ENCODE results near the gene IMMP2L. TPM values are rescaled to one million over a fixed set of nuclear protein-coding genes. Genes with fewer than 3 reads are reported as not detected.
A peak's percentile ranks its signal among the peaks of the same experiment; 100 is the strongest.

Gene IMMP2L
- total RNA-seq, 1 donor from 2014 or later = 16.7 TPM

- DNase-seq = peak; percentile 68
- Mint-ChIP-seq H3K27ac (peak overlapping the region; percentile 17), H3K4me1 (peaks cover 69% of the 10 kb centered on the region), H3K4me3 (peak overlapping the region; percentile 36), H3K27me3 (no peaks in the 10 kb centered on the region), H3K9me3 (peaks cover 18% of the 10 kb centered on the region), H3K36me3 (ENCODE audit: low read depth) (peaks cover 24% of the 10 kb centered on the region)
- intact Hi-C loops (cut with micrococcal nuclease) = no loop called here
These were observed 543.1 kb downstream of the IMMP2L start for GRCh38 chr7:111018960-111019736.

- intact Hi-C loops (cut with micrococcal nuclease) = no loop called here
- H3K9me3 Mint-ChIP-seq = peaks cover 18% of the 10 kb centered on the region
- no peak overlapping the region for H3K4me3 Mint-ChIP-seq
- DNase-seq = no peak
- peaks cover 69% of the 10 kb centered on the region for H3K4me1 Mint-ChIP-seq
- no peak overlapping the region for H3K27ac Mint-ChIP-seq
- peaks cover 20% of the 10 kb centered on the region for H3K36me3 Mint-ChIP-seq (ENCODE audit: low read depth)
- no peaks in the 10 kb centered on the region for H3K27me3 Mint-ChIP-seq
These were observed 543.8 kb downstream of the IMMP2L start for GRCh38 chr7:111018447-111018846.

DNA sequence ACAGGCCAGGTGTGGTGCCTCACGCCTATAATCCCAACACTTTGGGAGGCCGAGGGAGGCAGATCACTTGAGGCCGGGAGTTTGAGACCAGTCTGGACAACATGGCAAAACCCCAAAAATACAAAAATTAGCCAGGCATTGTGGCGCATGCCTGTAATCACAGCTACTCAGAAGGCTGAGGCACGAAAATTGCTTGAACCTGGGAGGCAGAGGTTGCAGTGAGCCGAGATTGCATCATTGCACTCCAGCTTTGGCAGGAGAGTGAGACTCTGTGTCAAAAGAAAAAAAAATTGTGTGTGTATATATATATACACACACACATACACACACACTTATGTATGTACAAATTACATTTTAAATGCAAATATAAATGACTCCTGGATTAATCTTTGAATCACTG is 548.2 kb downstream of the IMMP2L start:
- peak; percentile 67 for DNase-seq
- Mint-ChIP-seq H3K27me3 (no peaks in the 10 kb centered on the region), H3K4me3 (peak overlapping the region; percentile 55), H3K36me3 (ENCODE audit: low read depth) (peaks cover 2% of the 10 kb centered on the region), H3K27ac (peak overlapping the region; percentile 85), H3K4me1 (peaks cover 72% of the 10 kb centered on the region), H3K9me3 (peaks cover 7% of the 10 kb centered on the region)
- intact Hi-C loops (cut with micrococcal nuclease) = loop anchor here (5.0 kb wide), 2 partner anchors 107 to 548 kb away; partner anchors contain the start of gene IMMP2L

GRCh38 chr7:111012799-111013675 is 549.3 kb downstream of the IMMP2L start:
- Mint-ChIP-seq H3K27me3 (no peaks in the 10 kb centered on the region), H3K36me3 (ENCODE audit: low read depth) (peaks cover 2% of the 10 kb centered on the region), H3K4me1 (peaks cover 66% of the 10 kb centered on the region), H3K27ac (peak overlapping the region; percentile 90), H3K4me3 (peak overlapping the region; percentile 83), H3K9me3 (peaks cover 7% of the 10 kb centered on the region)
- intact Hi-C loops (cut with micrococcal nuclease) = loop anchor here (1.0 to 5.0 kb wide), 8 partner anchors 9 to 549 kb away; partner anchors contain the start of gene IMMP2L
- peak; percentile 88 for DNase-seq

DNA sequence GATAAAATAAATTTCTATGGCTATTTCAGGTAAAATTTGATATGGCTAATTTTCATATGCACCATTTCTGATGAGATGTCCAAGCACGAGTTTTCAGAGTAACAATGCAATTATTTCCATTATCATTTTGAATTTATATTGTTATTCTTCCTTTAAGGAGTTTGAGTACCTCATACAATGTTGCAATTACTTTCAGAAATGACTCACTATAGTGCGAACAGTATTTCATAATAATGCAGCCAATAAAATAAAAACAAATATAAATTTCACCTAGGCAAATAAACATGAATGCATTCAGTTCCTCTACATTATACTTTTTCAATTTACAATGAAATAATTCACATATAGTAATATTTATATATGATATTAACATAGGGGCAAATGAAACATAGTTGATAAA is 550.1 kb downstream of the IMMP2L start:
- Mint-ChIP-seq H3K36me3 (ENCODE audit: low read depth) (peaks cover 2% of the 10 kb centered on the region), H3K9me3 (peaks cover 7% of the 10 kb centered on the region), H3K27ac (peak overlapping the region; percentile 95), H3K27me3 (no peaks in the 10 kb centered on the region), H3K4me1 (peaks cover 58% of the 10 kb centered on the region), H3K4me3 (peak overlapping the region; percentile 85)
- intact Hi-C loops (cut with micrococcal nuclease) = loop anchor here (2.0 to 5.0 kb wide), 4 partner anchors 35 to 550 kb away; partner anchors contain the start of gene IMMP2L
- DNase-seq = no peak

DNA sequence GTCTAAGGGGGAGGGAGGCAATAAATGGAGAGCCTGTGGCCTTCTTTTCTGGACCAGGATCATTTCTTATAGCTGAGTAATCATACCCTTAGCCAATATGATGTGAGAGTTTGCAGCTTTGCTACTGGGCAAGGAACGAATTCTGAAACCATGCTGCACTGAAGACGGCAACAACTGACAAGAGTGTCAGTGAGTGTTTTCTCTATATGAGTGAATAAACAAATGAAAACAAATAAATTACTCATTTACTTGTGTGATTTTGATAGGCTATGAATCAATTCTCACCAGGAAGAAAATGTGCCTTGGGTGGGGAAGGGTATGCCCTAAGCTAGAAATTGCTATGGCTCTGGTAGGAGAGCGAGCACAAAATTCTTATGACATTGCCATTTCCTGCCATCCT is 550.8 kb downstream of the IMMP2L start:
- peaks cover 7% of the 10 kb centered on the region for H3K9me3 Mint-ChIP-seq
- H3K27me3 Mint-ChIP-seq = no peaks in the 10 kb centered on the region
- intact Hi-C loops (cut with micrococcal nuclease) = loop anchor here (1.0 to 5.0 kb wide), 3 partner anchors 80 to 551 kb away; partner anchors contain the start of genes IMMP2L and LRRN3
- peak overlapping the region; percentile 85 for H3K4me3 Mint-ChIP-seq
- H3K36me3 Mint-ChIP-seq (ENCODE audit: low read depth) = peaks cover 2% of the 10 kb centered on the region
- peak; percentile 73 for DNase-seq
- H3K27ac Mint-ChIP-seq = peak overlapping the region; percentile 95
- H3K4me1 Mint-ChIP-seq = peaks cover 56% of the 10 kb centered on the region

GRCh38 chr7:111010798-111011197 is 551.5 kb downstream of the IMMP2L start:
- Mint-ChIP-seq H3K27ac (peak overlapping the region; percentile 95), H3K27me3 (no peaks in the 10 kb centered on the region), H3K4me3 (peak overlapping the region; percentile 85), H3K4me1 (peaks cover 53% of the 10 kb centered on the region), H3K36me3 (ENCODE audit: low read depth) (peaks cover 2% of the 10 kb centered on the region), H3K9me3 (peaks cover 7% of the 10 kb centered on the region)
- intact Hi-C loops (cut with micrococcal nuclease) = loop anchor here (1.0 to 5.0 kb wide), 3 partner anchors 81 to 552 kb away; partner anchors contain the start of genes IMMP2L and LRRN3
- no peak for DNase-seq

- Mint-ChIP-seq H3K4me1 (peaks cover 41% of the 10 kb centered on the region), H3K27me3 (no peaks in the 10 kb centered on the region), H3K36me3 (ENCODE audit: low read depth) (no peaks in the 10 kb centered on the region), H3K9me3 (peaks cover 4% of the 10 kb centered on the region), H3K27ac (peak overlapping the region; percentile 95), H3K4me3 (peak overlapping the region; percentile 46)
- intact Hi-C loops (cut with micrococcal nuclease) = loop anchor here (5.0 kb wide), 2 partner anchors 102 to 553 kb away; partner anchors contain the start of gene IMMP2L
- no peak for DNase-seq
These were observed 552.7 kb downstream of the IMMP2L start for GRCh38 chr7:111009526-111010040.

GRCh38 chr7:111006691-111007090 is 555.6 kb downstream of the IMMP2L start:
- H3K27ac Mint-ChIP-seq = no peak overlapping the region
- no peak for DNase-seq
- peaks cover 8% of the 10 kb centered on the region for H3K9me3 Mint-ChIP-seq
- intact Hi-C loops (cut with micrococcal nuclease) = no loop called here
- peaks cover 30% of the 10 kb centered on the region for H3K4me1 Mint-ChIP-seq
- no peaks in the 10 kb centered on the region for H3K27me3 Mint-ChIP-seq
- H3K4me3 Mint-ChIP-seq = no peak overlapping the region
- H3K36me3 Mint-ChIP-seq (ENCODE audit: low read depth) = peaks cover 5% of the 10 kb centered on the region

DNA sequence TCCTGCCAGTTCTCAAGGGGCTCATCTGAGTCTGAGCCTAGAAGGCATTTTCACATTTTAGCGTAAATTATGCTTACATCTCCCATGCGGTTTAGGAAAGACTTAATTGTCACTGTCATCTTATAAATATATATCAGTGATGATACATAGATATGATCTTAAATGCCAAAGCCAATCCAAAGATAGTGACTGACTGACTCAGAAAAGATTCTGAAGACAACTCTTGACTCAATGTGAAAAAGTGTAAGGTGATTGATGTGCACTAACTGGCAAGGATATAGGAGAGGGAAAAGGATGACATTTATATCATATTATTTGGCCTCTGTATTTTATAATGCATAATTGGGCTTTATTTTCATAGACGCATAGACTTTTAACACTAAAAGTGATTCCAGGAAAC is 556.3 kb downstream of the IMMP2L start:
- no peak for DNase-seq
- no peak overlapping the region for H3K4me3 Mint-ChIP-seq
- H3K27me3 Mint-ChIP-seq = no peaks in the 10 kb centered on the region
- peaks cover 9% of the 10 kb centered on the region for H3K9me3 Mint-ChIP-seq
- H3K36me3 Mint-ChIP-seq (ENCODE audit: low read depth) = peaks cover 6% of the 10 kb centered on the region
- intact Hi-C loops (cut with micrococcal nuclease) = no loop called here
- peaks cover 24% of the 10 kb centered on the region for H3K4me1 Mint-ChIP-seq
- H3K27ac Mint-ChIP-seq = no peak overlapping the region

GRCh38 chr7:111005445-111005844 is 556.8 kb downstream of the IMMP2L start:
- Mint-ChIP-seq H3K27ac (no peak overlapping the region), H3K4me3 (no peak overlapping the region), H3K27me3 (no peaks in the 10 kb centered on the region), H3K4me1 (peaks cover 18% of the 10 kb centered on the region), H3K36me3 (ENCODE audit: low read depth) (peaks cover 6% of the 10 kb centered on the region), H3K9me3 (peaks cover 9% of the 10 kb centered on the region)
- intact Hi-C loops (cut with micrococcal nuclease) = no loop called here
- no peak for DNase-seq

- peaks cover 11% of the 10 kb centered on the region for H3K4me1 Mint-ChIP-seq
- peaks cover 14% of the 10 kb centered on the region for H3K9me3 Mint-ChIP-seq
- no peak overlapping the region for H3K27ac Mint-ChIP-seq
- no peak for DNase-seq
- intact Hi-C loops (cut with micrococcal nuclease) = loop anchor here (1.0 kb wide), 1 partner anchor 9 kb away; no protein-coding TSS in a partner anchor
- H3K4me3 Mint-ChIP-seq = no peak overlapping the region
- no peaks in the 10 kb centered on the region for H3K27me3 Mint-ChIP-seq
- peaks cover 9% of the 10 kb centered on the region for H3K36me3 Mint-ChIP-seq (ENCODE audit: low read depth)
These were observed 557.9 kb downstream of the IMMP2L start for GRCh38 chr7:111004310-111004901.

DNA sequence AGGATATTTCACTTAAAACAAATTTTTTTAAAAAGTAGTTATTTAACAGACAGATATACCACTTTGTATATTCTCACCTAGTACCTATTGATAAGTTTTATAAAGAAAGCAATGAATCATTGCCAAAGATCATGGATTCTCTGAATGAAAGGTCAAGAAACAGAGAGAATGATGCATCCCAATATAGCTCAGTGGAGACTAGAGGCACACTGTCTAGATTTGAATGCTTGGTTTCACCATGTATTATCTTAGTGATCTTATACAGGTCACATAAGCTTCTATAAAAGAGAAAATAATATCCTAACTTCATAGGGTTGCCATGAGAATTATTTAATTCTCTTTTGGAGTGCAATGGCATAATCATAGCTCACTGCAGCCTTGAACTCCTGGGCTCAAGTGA is 558.4 kb downstream of the IMMP2L start:
- Mint-ChIP-seq H3K4me3 (no peak overlapping the region), H3K9me3 (peaks cover 18% of the 10 kb centered on the region), H3K27me3 (no peaks in the 10 kb centered on the region), H3K36me3 (ENCODE audit: low read depth) (peaks cover 12% of the 10 kb centered on the region), H3K27ac (no peak overlapping the region), H3K4me1 (peaks cover 8% of the 10 kb centered on the region)
- intact Hi-C loops (cut with micrococcal nuclease) = loop anchor here (1.0 kb wide), 1 partner anchor 9 kb away; no protein-coding TSS in a partner anchor
- DNase-seq = no peak

Measured in activated CD4-positive, alpha-beta T cell treated with anti-CD3 and anti-CD28 coated beads, Interleukin-2, amount 10 ng/mL, durations not matched to agents 24 days and 14 days (primary cell).